HepG2 (cell line): ENCODE measurements around the gene WNT10A. TPM values are rescaled to one million over a fixed set of nuclear protein-coding genes. Genes with fewer than 3 reads are reported as not detected.

Experiments
- ETV6 ChIP-seq: sonication (generic); formaldehyde crosslinking; conservative IDR thresholded peaks from 2 replicates; pipeline ENCODE4 v1.4.0; 2020; ENCODE audit warnings: missing genetic modification reagents
- NBN ChIP-seq: fragments of 450-650 bp; conservative IDR thresholded peaks from 2 replicates; pipeline ENCODE4 v1.6.1; 2017
- RFX5 ChIP-seq: IDR thresholded peaks from 2 replicates; pipeline ENCODE4 v1.6.1; 2011; ENCODE audit warnings: low read depth, low read length, improper control_type of control experiment
- TAF1 ChIP-seq: sonication (generic); formaldehyde crosslinking; IDR thresholded peaks from 2 replicates; pipeline ENCODE4 v1.4.0; 2020; ENCODE audit warnings: missing genetic modification reagents
- TBX2 ChIP-seq: sonication (generic); formaldehyde crosslinking; IDR thresholded peaks from 2 replicates; pipeline ENCODE4 v1.5.0; 2020; ENCODE audit warnings: missing genetic modification reagents, mild to moderate bottlenecking, borderline replicate concordance
- ZNF709 ChIP-seq: sonication (generic); formaldehyde crosslinking; IDR thresholded peaks from 2 replicates; pipeline ENCODE4 v1.5.0; 2020; ENCODE audit warnings: mild to moderate bottlenecking, missing genetic modification reagents
- polyA plus RNA-seq, 8 experiments: library from polyadenylated mRNA; depleted of rRNA in 3 of 8; stranded (reverse) in 7 of 8; unstranded in 1 of 8; fragments of >200 nt; fragmentation: Illumina TruSeq in 4 of 8; extraction: Trizol in 4 of 8; gene quantifications; 2 replicates each; pipeline versions ENCODE4 v1.2.1 to v1.2.3, GENCODE V29; 2011 to 2016; ENCODE audit warnings: low read depth in 4 of 8, missing spikeins in 1 of 8, mixed read lengths in 1 of 8; ENCODE audit not compliant: insufficient read depth in 1 of 8
- total RNA-seq, 5 experiments: library from RNA; depleted of rRNA; stranded (reverse); fragments of >200 nt; fragmentation: Illumina TruSeq; extraction: Trizol; gene quantifications; 2 replicates each; pipeline ENCODE4 v1.2.3, GENCODE V29; 2016; ENCODE audit warnings: low read depth in 1 of 5
- TF ChIP-seq, protein P1 (sequence below): IDR thresholded peaks from 2 replicates; pipeline ENCODE4 v1.6.1; 2018; ENCODE audit warnings: missing genetic modification reagents
- TF ChIP-seq, protein P2 (sequence below): sonication (generic); formaldehyde crosslinking; IDR thresholded peaks from 2 replicates; pipeline ENCODE4 v1.8.0; 2023; ENCODE audit warnings: mild to moderate bottlenecking, missing genetic modification reagents
- TF ChIP-seq, protein P3 (sequence below): sonication (generic); formaldehyde crosslinking; IDR thresholded peaks from 2 replicates; pipeline ENCODE4 v1.4.0; 2020; ENCODE audit warnings: missing genetic modification reagents; ENCODE audit errors: not compliant biosample characterization
- TF ChIP-seq, protein P4 (sequence below): fragments of 450-650 bp; IDR thresholded peaks from 2 replicates; pipeline ENCODE4 v1.6.1; 2016
- TF ChIP-seq, protein P5 (sequence below), 2 experiments: sonication (generic) in 1 of 2; formaldehyde crosslinking in 1 of 2; IDR thresholded peaks; 2 replicates each; pipeline versions ENCODE4 v1.4.0 to v1.6.1; 2018 to 2020; ENCODE audit warnings: missing genetic modification reagents in 2 of 2, borderline replicate concordance in 1 of 2, low read depth in 1 of 2, mild to moderate bottlenecking in 1 of 2, missing biosample characterization in 1 of 2

Gene WNT10A
- total and polyA plus RNA-seq, 2 of the 13 experiments (the other 11 are each of a cell fraction or from before 2014, with no cell fraction given) = 0.03 TPM; not detected in 1

DNA sequence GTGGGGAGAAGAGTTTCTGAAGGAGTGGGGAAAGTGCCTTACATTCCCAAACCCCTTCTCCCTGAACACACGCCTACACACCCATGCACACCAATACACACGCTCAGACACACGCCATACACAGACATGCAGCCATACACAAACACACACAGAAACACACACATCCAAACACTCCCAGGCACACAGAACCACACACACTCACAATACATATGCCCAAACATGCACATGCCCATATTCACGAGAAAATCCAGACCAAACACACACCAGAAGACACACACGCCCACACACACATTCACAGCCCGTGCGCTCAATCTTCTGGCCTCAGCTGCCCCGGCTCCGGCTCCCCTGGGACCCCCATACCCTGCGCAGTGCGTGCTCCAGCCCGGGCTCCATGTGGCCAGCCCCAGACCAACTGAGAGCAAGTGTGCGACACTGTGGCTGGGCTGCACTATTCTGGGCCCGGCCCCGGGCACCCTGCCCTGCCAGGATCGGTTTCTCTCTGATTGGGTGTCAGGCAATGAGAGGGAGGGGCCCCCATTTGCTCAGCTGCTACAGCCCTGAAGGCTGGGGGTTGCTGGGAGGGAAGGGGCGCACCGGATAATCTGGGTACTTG lies 49.2 kb upstream of the WNT10A start, which contains the start of gene PRKAG3 (continued):
- TF ChIP-seq, protein P1, sequence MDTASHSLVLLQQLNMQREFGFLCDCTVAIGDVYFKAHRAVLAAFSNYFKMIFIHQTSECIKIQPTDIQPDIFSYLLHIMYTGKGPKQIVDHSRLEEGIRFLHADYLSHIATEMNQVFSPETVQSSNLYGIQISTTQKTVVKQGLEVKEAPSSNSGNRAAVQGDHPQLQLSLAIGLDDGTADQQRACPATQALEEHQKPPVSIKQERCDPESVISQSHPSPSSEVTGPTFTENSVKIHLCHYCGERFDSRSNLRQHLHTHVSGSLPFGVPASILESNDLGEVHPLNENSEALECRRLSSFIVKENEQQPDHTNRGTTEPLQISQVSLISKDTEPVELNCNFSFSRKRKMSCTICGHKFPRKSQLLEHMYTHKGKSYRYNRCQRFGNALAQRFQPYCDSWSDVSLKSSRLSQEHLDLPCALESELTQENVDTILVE = no peak
- TF ChIP-seq, protein P2, sequence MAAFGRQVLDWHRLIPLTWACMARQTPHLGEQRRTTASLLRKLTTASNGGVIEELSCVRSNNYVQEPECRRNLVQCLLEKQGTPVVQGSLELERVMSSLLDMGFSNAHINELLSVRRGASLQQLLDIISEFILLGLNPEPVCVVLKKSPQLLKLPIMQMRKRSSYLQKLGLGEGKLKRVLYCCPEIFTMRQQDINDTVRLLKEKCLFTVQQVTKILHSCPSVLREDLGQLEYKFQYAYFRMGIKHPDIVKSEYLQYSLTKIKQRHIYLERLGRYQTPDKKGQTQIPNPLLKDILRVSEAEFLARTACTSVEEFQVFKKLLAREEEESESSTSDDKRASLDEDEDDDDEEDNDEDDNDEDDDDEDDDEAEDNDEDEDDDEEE (CRISPR knock-in tag) = no peak
- TF ChIP-seq, protein P3, sequence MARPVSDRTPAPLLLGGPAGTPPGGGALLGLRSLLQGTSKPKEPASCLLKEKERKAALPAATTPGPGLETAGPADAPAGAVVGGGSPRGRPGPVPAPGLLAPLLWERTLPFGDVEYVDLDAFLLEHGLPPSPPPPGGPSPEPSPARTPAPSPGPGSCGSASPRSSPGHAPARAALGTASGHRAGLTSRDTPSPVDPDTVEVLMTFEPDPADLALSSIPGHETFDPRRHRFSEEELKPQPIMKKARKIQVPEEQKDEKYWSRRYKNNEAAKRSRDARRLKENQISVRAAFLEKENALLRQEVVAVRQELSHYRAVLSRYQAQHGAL (CRISPR knock-in tag) = no peak
- TF ChIP-seq, protein P4, sequence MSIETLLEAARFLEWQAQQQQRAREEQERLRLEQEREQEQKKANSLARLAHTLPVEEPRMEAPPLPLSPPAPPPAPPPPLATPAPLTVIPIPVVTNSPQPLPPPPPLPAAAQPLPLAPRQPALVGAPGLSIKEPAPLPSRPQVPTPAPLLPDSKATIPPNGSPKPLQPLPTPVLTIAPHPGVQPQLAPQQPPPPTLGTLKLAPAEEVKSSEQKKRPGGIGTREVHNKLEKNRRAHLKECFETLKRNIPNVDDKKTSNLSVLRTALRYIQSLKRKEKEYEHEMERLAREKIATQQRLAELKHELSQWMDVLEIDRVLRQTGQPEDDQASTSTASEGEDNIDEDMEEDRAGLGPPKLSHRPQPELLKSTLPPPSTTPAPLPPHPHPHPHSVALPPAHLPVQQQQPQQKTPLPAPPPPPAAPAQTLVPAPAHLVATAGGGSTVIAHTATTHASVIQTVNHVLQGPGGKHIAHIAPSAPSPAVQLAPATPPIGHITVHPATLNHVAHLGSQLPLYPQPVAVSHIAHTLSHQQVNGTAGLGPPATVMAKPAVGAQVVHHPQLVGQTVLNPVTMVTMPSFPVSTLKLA = 0 out of 2 replicates have a peak, but pooled peaks have one; percentile 3
- TF ChIP-seq RFX5 = no peak
- no peak for TF ChIP-seq ZNF709 (CRISPR knock-in tag)
- TF ChIP-seq, protein P5, sequence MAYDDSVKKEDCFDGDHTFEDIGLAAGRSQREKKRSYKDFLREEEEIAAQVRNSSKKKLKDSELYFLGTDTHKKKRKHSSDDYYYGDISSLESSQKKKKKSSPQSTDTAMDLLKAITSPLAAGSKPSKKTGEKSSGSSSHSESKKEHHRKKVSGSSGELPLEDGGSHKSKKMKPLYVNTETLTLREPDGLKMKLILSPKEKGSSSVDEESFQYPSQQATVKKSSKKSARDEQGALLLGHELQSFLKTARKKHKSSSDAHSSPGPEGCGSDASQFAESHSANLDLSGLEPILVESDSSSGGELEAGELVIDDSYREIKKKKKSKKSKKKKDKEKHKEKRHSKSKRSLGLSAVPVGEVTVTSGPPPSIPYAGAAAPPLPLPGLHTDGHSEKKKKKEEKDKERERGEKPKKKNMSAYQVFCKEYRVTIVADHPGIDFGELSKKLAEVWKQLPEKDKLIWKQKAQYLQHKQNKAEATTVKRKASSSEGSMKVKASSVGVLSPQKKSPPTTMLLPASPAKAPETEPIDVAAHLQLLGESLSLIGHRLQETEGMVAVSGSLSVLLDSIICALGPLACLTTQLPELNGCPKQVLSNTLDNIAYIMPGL (CRISPR knock-in tag; IDR thresholded peaks at IDR 0.05; ENCODE audit: borderline replicate concordance in 1 of 2, low read depth in 1 of 2) = no peak
- TF ChIP-seq NBN = 0 out of 2 replicates have a peak, but pooled peaks have one; percentile 48
- TF ChIP-seq TBX2 (CRISPR knock-in tag) = 0 out of 2 replicates have a peak, but pooled peaks have one; percentile 24
- TF ChIP-seq TAF1 (CRISPR knock-in tag) = no peak
- TF ChIP-seq ETV6 = no peak
